ENCODE measurements around the gene ESPNL. TPM values are rescaled to one million over a fixed set of nuclear protein-coding genes. Genes with fewer than 3 reads are reported as not detected.

Gene ESPNL
- total and polyA plus RNA-seq, 9 of the 15 experiments (the other 6 are each of a cell fraction or from before 2014, with no cell fraction given): 0.03 to 0.09 (median 0.05) TPM; not detected in 3

DNA sequence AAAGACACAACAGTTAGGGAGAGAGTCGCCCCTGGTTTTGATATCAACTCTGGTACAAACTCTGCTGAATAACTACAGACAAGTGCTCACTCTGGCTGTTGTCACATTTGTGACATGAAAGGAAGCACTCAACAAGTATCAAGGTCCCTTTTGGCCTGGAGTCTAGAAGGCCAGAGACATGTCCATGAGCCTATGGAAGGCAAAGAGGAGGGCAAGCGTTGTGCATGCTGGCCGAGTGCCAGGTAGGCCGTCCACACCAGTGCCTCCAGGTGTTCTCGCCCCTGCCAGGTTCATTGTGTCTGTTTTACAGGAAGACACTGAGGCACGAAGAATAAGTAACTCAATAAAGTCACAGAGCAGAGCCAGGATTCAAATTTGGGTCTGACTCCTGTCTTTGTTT lies 82.2 kb downstream of the ESPNL start:
- ChIA-PET POLR2A (interaction anchor here (0.7 kb wide), 1 partner anchor 158 kb away, joined by 3 read pairs; no protein-coding TSS in a partner anchor), CTCF (ENCODE audit: low intra/inter-chr PET ratio) (no interaction called here)
- Histone ChIP-seq H3K27me3 (ENCODE audit: control insufficient read depth in 2 of 2, insufficient read depth in 2 of 2, low read length in 2 of 2) (no peaks in the 10 kb centered on the region), H3K4me3 (no peak overlapping the region), H3K4me1 (replicated peaks in 1 of 2; ENCODE audit: control insufficient read depth in 2 of 2, insufficient read depth in 2 of 2, low read length in 2 of 2) (no peaks in the 10 kb centered on the region), H4K20me1 (replicated peaks; ENCODE audit: control insufficient read depth, insufficient read depth, low read length) (no peaks in the 10 kb centered on the region), H3K4me2 (ENCODE audit: insufficient read depth, low read length) (no peak overlapping the region), H3K79me2 (ENCODE audit: control insufficient read depth, insufficient read depth, low read length) (no peaks in the 10 kb centered on the region), H3K9ac (ENCODE audit: insufficient read depth in 1 of 2, low read depth in 2 of 2, low read length in 2 of 2) (no peak overlapping the region), H3K27ac (ENCODE audit: extremely low read depth, low read depth, low read length) (no peak overlapping the region), H3K9me3 (replicated peaks; ENCODE audit: control insufficient read depth, insufficient read depth, low read depth, low read length) (no peaks in the 10 kb centered on the region), H3K36me3 (ENCODE audit: control insufficient read depth, insufficient read depth, low read length) (peaks cover 95% of the 10 kb centered on the region), H3K9me1 (ENCODE audit: control insufficient read depth, insufficient read depth, low read length) (no peaks in the 10 kb centered on the region), H2AFZ (ENCODE audit: low read depth, low read length) (no peak overlapping the region)
- in situ Hi-C loops (cut with MboI) (no loop called here), intact Hi-C loops (cut with micrococcal nuclease) (no loop called here)
- WGBS (ENCODE audit: insufficient coverage, low coverage, missing lambda C conversion rate): 92% methylated on average over 5 of the region's 6 CpGs
- FAIRE-seq (no peak), DNase-seq (ENCODE audit: extremely low read depth in 1 of 4, low spot score in 3 of 4) (no peak), ATAC-seq (no peak)
- no TSS peak for BruUV-seq (replicated peaks)
- TF ChIP-seq NFIC (IDR thresholded peaks at IDR 0.05) (peak; percentile 44; the same call in 1 of the 2 replicates), SAFB (IDR thresholded peaks at IDR 0.05; ENCODE audit: borderline replicate concordance, low read depth, low read length) (no peak)
- TF ChIP-seq, protein P1, sequence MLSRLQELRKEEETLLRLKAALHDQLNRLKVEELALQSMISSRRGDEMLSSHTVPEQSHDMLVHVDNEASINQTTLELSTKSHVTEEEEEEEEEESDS (CRISPR knock-in tag; IDR thresholded peaks at IDR 0.05): no peak

Other genes starting within 250 kb of the ESPNL start
Only the 7 nearest of the 9 such genes appear.
- gene UBE2F, start 133.3 kb upstream of the ESPNL start, total RNA-seq (2014; rRNA removed): 44.3 and 54.0 TPM in 2 replicates
- 56.4 and 59.4 TPM in 2 replicates for gene UBE2F, start 133.3 kb upstream of the ESPNL start, total RNA-seq (2014; rRNA removed; fragmentation: Illumina TruSeq; extraction: Trizol)
- gene UBE2F, start 133.3 kb upstream of the ESPNL start, total RNA-seq (2015; rRNA removed; fragmentation: Illumina TruSeq; extraction: Trizol): 42.8 and 50.7 TPM in 2 replicates
- 53.0 and 57.9 TPM in 2 replicates for gene UBE2F, start 133.3 kb upstream of the ESPNL start, total RNA-seq (2021)
- 68.5 and 87.1 TPM in 2 replicates for gene UBE2F, start 133.3 kb upstream of the ESPNL start, polyA plus RNA-seq (2011; rRNA removed)
- gene UBE2F, start 133.3 kb upstream of the ESPNL start, polyA plus RNA-seq (2014; fragmentation: Illumina TruSeq; extraction: Trizol): 82.6 and 88.1 TPM in 2 replicates
- 10 to 100 TPM; 18.1 to 24.9 TPM for gene UBE2F, start 133.3 kb upstream of the ESPNL start, polyA plus RNA-seq (2014; fragmentation: Nextera tagmentation; extraction: Ambion mirVana)
- 52.9 and 62.2 TPM in 2 replicates for gene UBE2F, start 133.3 kb upstream of the ESPNL start, polyA plus RNA-seq (2014; rRNA removed)
- 22.3 and 32.0 TPM in 2 replicates for gene SCLY, start 39.3 kb upstream of the ESPNL start, total RNA-seq (2014; rRNA removed)
- gene SCLY, start 39.3 kb upstream of the ESPNL start, total RNA-seq (2014; rRNA removed; fragmentation: Illumina TruSeq; extraction: Trizol): 18.7 and 21.1 TPM in 2 replicates
- 18.6 TPM in 2 replicates for gene SCLY, start 39.3 kb upstream of the ESPNL start, total RNA-seq (2015; rRNA removed; fragmentation: Illumina TruSeq; extraction: Trizol)
- 32.2 and 38.2 TPM in 2 replicates for gene SCLY, start 39.3 kb upstream of the ESPNL start, total RNA-seq (2021)
- 15.6 and 17.1 TPM in 2 replicates for gene SCLY, start 39.3 kb upstream of the ESPNL start, polyA plus RNA-seq (2011; rRNA removed)
- gene SCLY, start 39.3 kb upstream of the ESPNL start, polyA plus RNA-seq (2014; fragmentation: Illumina TruSeq; extraction: Trizol): 20.8 and 26.7 TPM in 2 replicates
- 1 to 10 TPM; 2.6 to 4.1 TPM for gene SCLY, start 39.3 kb upstream of the ESPNL start, polyA plus RNA-seq (2014; fragmentation: Nextera tagmentation; extraction: Ambion mirVana)
- gene SCLY, start 39.3 kb upstream of the ESPNL start, polyA plus RNA-seq (2014; rRNA removed): 23.9 and 27.4 TPM in 2 replicates
- gene KLHL30, start 38.3 kb downstream of the ESPNL start, total RNA-seq (2014; rRNA removed): not detected in 2 replicates
- not detected in 2 replicates for gene KLHL30, start 38.3 kb downstream of the ESPNL start, total RNA-seq (2014; rRNA removed; fragmentation: Illumina TruSeq; extraction: Trizol)
- not detected in 2 replicates for gene KLHL30, start 38.3 kb downstream of the ESPNL start, total RNA-seq (2015; rRNA removed; fragmentation: Illumina TruSeq; extraction: Trizol)
- 0.04 TPM in 1 of 2 replicates, not detected in the other for gene KLHL30, start 38.3 kb downstream of the ESPNL start, total RNA-seq (2021)
- 0.03 TPM in 1 of 2 replicates, not detected in the other for gene KLHL30, start 38.3 kb downstream of the ESPNL start, polyA plus RNA-seq (2011; rRNA removed)
- not detected in 2 replicates for gene KLHL30, start 38.3 kb downstream of the ESPNL start, polyA plus RNA-seq (2014; fragmentation: Illumina TruSeq; extraction: Trizol)
- gene KLHL30, start 38.3 kb downstream of the ESPNL start, polyA plus RNA-seq (2014; fragmentation: Nextera tagmentation; extraction: Ambion mirVana): not detected
- gene KLHL30, start 38.3 kb downstream of the ESPNL start, polyA plus RNA-seq (2014; rRNA removed): not detected in 2 replicates
- gene ERFE, start 58.6 kb downstream of the ESPNL start, total RNA-seq (2014; rRNA removed): 4.1 and 5.8 TPM in 2 replicates
- gene ERFE, start 58.6 kb downstream of the ESPNL start, total RNA-seq (2014; rRNA removed; fragmentation: Illumina TruSeq; extraction: Trizol): 2.5 and 3.7 TPM in 2 replicates
- gene ERFE, start 58.6 kb downstream of the ESPNL start, total RNA-seq (2015; rRNA removed; fragmentation: Illumina TruSeq; extraction: Trizol): 1.0 and 1.1 TPM in 2 replicates
- 6.5 and 6.7 TPM in 2 replicates for gene ERFE, start 58.6 kb downstream of the ESPNL start, total RNA-seq (2021)
- 2.5 and 3.1 TPM in 2 replicates for gene ERFE, start 58.6 kb downstream of the ESPNL start, polyA plus RNA-seq (2011; rRNA removed)
- gene ERFE, start 58.6 kb downstream of the ESPNL start, polyA plus RNA-seq (2014; fragmentation: Illumina TruSeq; extraction: Trizol): 5.2 and 5.4 TPM in 2 replicates
- 1 to 10 TPM in 1 of 2 experiments, under 1 TPM in 1; 0.55 to 1.1 TPM for gene ERFE, start 58.6 kb downstream of the ESPNL start, polyA plus RNA-seq (2014; fragmentation: Nextera tagmentation; extraction: Ambion mirVana)
- 7.1 and 8.2 TPM in 2 replicates for gene ERFE, start 58.6 kb downstream of the ESPNL start, polyA plus RNA-seq (2014; rRNA removed)
- gene ILKAP, start 103.4 kb downstream of the ESPNL start, total RNA-seq (2014; rRNA removed): 20.6 and 25.5 TPM in 2 replicates
- gene ILKAP, start 103.4 kb downstream of the ESPNL start, total RNA-seq (2014; rRNA removed; fragmentation: Illumina TruSeq; extraction: Trizol): 19.4 and 20.7 TPM in 2 replicates
- 17.8 and 18.8 TPM in 2 replicates for gene ILKAP, start 103.4 kb downstream of the ESPNL start, total RNA-seq (2015; rRNA removed; fragmentation: Illumina TruSeq; extraction: Trizol)
- gene ILKAP, start 103.4 kb downstream of the ESPNL start, total RNA-seq (2021): 29.4 and 31.8 TPM in 2 replicates
- 25.1 and 31.7 TPM in 2 replicates for gene ILKAP, start 103.4 kb downstream of the ESPNL start, polyA plus RNA-seq (2011; rRNA removed)
- 24.8 and 25.0 TPM in 2 replicates for gene ILKAP, start 103.4 kb downstream of the ESPNL start, polyA plus RNA-seq (2014; fragmentation: Illumina TruSeq; extraction: Trizol)
- gene ILKAP, start 103.4 kb downstream of the ESPNL start, polyA plus RNA-seq (2014; fragmentation: Nextera tagmentation; extraction: Ambion mirVana): 1 to 10 TPM; 3.1 to 5.6 TPM
- 43.9 and 46.7 TPM in 2 replicates for gene ILKAP, start 103.4 kb downstream of the ESPNL start, polyA plus RNA-seq (2014; rRNA removed)
- 110 and 166 TPM in 2 replicates for gene HES6, start 139.7 kb downstream of the ESPNL start, total RNA-seq (2014; rRNA removed)
- 12.8 and 17.8 TPM in 2 replicates for gene HES6, start 139.7 kb downstream of the ESPNL start, total RNA-seq (2014; rRNA removed; fragmentation: Illumina TruSeq; extraction: Trizol)
- gene HES6, start 139.7 kb downstream of the ESPNL start, total RNA-seq (2015; rRNA removed; fragmentation: Illumina TruSeq; extraction: Trizol): 29.2 and 31.2 TPM in 2 replicates
- 123 and 133 TPM in 2 replicates for gene HES6, start 139.7 kb downstream of the ESPNL start, total RNA-seq (2021)
- gene HES6, start 139.7 kb downstream of the ESPNL start, polyA plus RNA-seq (2011; rRNA removed): 34.9 and 45.1 TPM in 2 replicates
- gene HES6, start 139.7 kb downstream of the ESPNL start, polyA plus RNA-seq (2014; fragmentation: Illumina TruSeq; extraction: Trizol): 20.0 and 27.6 TPM in 2 replicates
- 1 to 10 TPM; 6.2 to 9.0 TPM for gene HES6, start 139.7 kb downstream of the ESPNL start, polyA plus RNA-seq (2014; fragmentation: Nextera tagmentation; extraction: Ambion mirVana)
- 131 and 180 TPM in 2 replicates for gene HES6, start 139.7 kb downstream of the ESPNL start, polyA plus RNA-seq (2014; rRNA removed)
- 3.9 and 4.7 TPM in 2 replicates for gene PER2, start 188.3 kb downstream of the ESPNL start, total RNA-seq (2014; rRNA removed)
- 2.8 and 3.5 TPM in 2 replicates for gene PER2, start 188.3 kb downstream of the ESPNL start, total RNA-seq (2014; rRNA removed; fragmentation: Illumina TruSeq; extraction: Trizol)
- gene PER2, start 188.3 kb downstream of the ESPNL start, total RNA-seq (2015; rRNA removed; fragmentation: Illumina TruSeq; extraction: Trizol): 2.5 and 2.6 TPM in 2 replicates
- gene PER2, start 188.3 kb downstream of the ESPNL start, total RNA-seq (2021): 7.7 and 10.3 TPM in 2 replicates
- 2.4 and 3.1 TPM in 2 replicates for gene PER2, start 188.3 kb downstream of the ESPNL start, polyA plus RNA-seq (2011; rRNA removed)
- gene PER2, start 188.3 kb downstream of the ESPNL start, polyA plus RNA-seq (2014; fragmentation: Illumina TruSeq; extraction: Trizol): 3.3 and 4.1 TPM in 2 replicates
- gene PER2, start 188.3 kb downstream of the ESPNL start, polyA plus RNA-seq (2014; fragmentation: Nextera tagmentation; extraction: Ambion mirVana): 1 to 10 TPM; 1.1 to 1.8 TPM
- 2.9 and 3.1 TPM in 2 replicates for gene PER2, start 188.3 kb downstream of the ESPNL start, polyA plus RNA-seq (2014; rRNA removed)